Mucosa of stomach (tissue), 1 donor: Measurements from ENCODE around the gene CHRM4.

Source experiments
- H3K27me3 ChIP-seq: one replicate; pipeline ENCODE4 v1.7.0; 2013; ENCODE audit warnings: mild to moderate bottlenecking, low read length; ENCODE audit not compliant: control insufficient read depth, insufficient read depth
- H3K36me3 ChIP-seq: one replicate; pipeline ENCODE4 v1.7.0; 2013; ENCODE audit warnings: low read length; ENCODE audit not compliant: control insufficient read depth, insufficient read depth
- H3K4me1 ChIP-seq: one replicate; pipeline ENCODE4 v1.7.0; 2013; ENCODE audit warnings: mild to moderate bottlenecking, low read length; ENCODE audit not compliant: control insufficient read depth, insufficient read depth
- H3K4me3 ChIP-seq: one replicate; pipeline ENCODE4 v1.7.0; 2013; ENCODE audit warnings: low read length
- H3K9ac ChIP-seq: one replicate; pipeline ENCODE4 v1.7.0; 2013; ENCODE audit warnings: mild to moderate bottlenecking, low read length, moderate library complexity
- H3K9me3 ChIP-seq: one replicate; pipeline ENCODE4 v1.7.0; 2013; ENCODE audit warnings: mild to moderate bottlenecking, low read length, moderate library complexity; ENCODE audit not compliant: control insufficient read depth
- donor health status: Pancreatic carcinoma.

Gene CHRM4

DNA sequence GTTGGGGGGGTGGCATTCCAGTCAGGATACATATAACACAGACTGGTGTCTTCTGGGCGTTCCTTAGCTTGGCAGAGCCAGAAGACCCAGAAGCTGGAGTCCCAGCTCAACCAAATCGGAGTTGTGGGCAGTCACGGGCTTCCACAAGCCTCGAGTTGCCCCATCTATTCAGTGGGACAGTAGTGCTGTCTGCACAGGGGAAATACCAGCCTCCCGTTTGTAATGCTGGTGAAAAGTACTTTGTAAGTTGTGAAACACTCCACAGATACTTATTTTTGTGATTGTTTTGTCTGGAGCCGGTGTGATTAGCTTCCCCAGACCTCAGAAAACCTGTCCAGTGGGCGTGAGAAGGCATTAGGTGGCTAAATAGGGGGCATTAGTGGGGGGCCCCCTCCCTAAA is 30.7 kb downstream of the CHRM4 start:
- H3K4me1 ChIP-seq: peaks cover 51% of the 10 kb centered on the region
- no peak overlapping the region for H3K4me3 ChIP-seq

DNA sequence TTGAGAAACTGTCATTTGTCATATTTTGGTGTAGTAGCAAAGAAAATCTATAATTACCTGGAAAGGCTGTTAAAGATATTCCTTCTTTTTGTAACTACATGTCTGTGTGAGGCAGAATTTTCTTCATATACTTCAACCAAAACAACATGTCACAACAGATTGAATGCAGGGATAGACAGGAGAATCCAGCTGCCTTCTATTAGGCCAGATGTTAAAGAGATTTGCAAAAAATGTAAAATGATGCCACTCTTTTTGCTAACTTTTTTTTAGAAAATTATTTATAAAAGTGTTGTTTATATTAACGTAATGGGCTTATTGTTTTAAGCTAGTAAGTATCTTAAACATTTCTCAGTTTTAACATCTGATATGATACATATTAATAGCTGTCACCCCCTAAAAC is 31.6 kb downstream of the CHRM4 start:
- Histone ChIP-seq H3K27me3 (no peaks in the 10 kb centered on the region), H3K4me3 (no peak overlapping the region), H3K4me1 (peaks cover 51% of the 10 kb centered on the region), H3K36me3 (no peaks in the 10 kb centered on the region), H3K9ac (no peak overlapping the region), H3K9me3 (no peaks in the 10 kb centered on the region)

More for the DNA sequence above, 30.7 kb downstream of the CHRM4 start:
- peak overlapping the region; percentile 53 for H3K9ac ChIP-seq
- no peaks in the 10 kb centered on the region for H3K36me3 ChIP-seq
- no peaks in the 10 kb centered on the region for H3K9me3 ChIP-seq
- H3K27me3 ChIP-seq: no peaks in the 10 kb centered on the region

DNA sequence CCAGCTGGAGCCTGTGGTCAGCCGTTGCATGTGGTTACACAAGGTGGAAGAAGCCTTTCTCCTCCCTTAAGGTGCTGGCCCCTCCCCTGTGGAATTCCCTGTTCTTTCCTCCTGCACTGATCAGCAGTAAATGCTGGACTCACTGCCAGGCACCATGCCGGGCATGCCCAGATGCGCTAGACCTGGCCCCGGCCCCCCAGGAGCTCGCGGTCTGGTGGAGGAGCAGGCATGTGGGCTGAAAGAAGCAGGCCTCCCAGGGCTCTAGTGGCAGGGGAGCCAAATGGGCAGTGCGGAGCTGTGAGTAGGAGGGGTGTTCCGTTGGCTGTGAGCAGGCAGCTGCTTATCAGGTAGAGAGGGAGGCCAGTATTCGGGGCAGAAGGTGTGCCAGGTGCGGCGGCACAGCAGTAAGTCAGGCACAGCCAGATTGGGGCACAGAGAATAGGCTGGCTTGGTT is 34.1 kb downstream of the CHRM4 start:
- no peak overlapping the region for H3K4me3 ChIP-seq
- peaks cover 42% of the 10 kb centered on the region for H3K4me1 ChIP-seq
- H3K9ac ChIP-seq: peak overlapping the region; percentile 26
- no peaks in the 10 kb centered on the region for H3K27me3 ChIP-seq
- H3K36me3 ChIP-seq: no peaks in the 10 kb centered on the region
- no peaks in the 10 kb centered on the region for H3K9me3 ChIP-seq

DNA sequence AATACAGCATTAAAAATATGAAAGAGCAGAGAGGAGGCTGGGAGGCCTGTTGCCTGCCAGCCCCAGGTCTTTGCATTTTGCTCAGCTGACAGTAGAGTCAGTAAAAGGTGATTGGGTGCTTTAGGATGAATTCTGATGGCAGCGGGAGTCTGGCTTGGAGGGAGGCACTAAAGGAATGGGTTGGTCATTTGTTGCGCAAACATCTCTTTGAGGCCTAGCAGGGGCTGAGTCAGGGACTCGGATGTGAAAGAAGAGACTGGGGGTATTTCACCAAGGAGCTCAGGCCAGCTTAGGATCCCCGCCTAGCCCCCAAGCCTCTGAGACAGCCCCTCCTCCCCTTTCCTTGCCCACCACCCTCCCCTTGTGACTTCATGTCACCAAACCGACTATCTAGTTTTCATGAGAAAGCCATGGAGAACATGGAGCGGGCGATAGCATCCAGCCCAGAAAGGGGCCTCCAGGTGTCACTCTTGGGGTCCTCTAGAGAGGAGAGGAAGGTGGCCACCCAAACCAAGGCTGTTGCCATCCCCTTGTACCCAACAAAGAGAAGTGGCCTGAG is 34.6 kb downstream of the CHRM4 start:
- H3K4me3 ChIP-seq: no peak overlapping the region
- H3K4me1 ChIP-seq: peaks cover 42% of the 10 kb centered on the region
- H3K36me3 ChIP-seq: no peaks in the 10 kb centered on the region
- peak overlapping the region; percentile 26 for H3K9ac ChIP-seq
- H3K27me3 ChIP-seq: no peaks in the 10 kb centered on the region
- H3K9me3 ChIP-seq: no peaks in the 10 kb centered on the region

DNA sequence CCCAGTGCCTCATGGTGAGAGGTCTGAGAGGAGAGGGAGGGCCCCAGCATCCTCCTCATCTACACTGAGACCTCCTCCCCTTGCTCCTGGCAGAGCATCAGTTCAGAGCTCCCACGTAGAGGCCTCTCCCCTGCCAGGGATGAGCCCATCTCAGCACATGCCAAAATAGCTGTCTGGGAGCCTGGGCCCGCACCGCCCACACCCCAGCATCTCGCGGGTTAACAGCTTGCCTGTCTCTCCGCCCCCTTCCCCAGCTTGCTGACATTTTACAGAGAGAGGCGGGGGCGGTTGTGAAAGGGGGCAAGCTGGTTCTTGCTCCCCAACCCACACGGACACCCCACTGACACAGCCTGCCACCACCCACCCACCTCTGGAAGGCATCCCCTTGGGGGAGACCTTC is 37.9 kb downstream of the CHRM4 start:
- H3K9me3 ChIP-seq: no peaks in the 10 kb centered on the region
- no peak overlapping the region for H3K9ac ChIP-seq
- H3K4me3 ChIP-seq: no peak overlapping the region
- no peaks in the 10 kb centered on the region for H3K27me3 ChIP-seq
- H3K36me3 ChIP-seq: no peaks in the 10 kb centered on the region
- H3K4me1 ChIP-seq: peaks cover 53% of the 10 kb centered on the region

DNA sequence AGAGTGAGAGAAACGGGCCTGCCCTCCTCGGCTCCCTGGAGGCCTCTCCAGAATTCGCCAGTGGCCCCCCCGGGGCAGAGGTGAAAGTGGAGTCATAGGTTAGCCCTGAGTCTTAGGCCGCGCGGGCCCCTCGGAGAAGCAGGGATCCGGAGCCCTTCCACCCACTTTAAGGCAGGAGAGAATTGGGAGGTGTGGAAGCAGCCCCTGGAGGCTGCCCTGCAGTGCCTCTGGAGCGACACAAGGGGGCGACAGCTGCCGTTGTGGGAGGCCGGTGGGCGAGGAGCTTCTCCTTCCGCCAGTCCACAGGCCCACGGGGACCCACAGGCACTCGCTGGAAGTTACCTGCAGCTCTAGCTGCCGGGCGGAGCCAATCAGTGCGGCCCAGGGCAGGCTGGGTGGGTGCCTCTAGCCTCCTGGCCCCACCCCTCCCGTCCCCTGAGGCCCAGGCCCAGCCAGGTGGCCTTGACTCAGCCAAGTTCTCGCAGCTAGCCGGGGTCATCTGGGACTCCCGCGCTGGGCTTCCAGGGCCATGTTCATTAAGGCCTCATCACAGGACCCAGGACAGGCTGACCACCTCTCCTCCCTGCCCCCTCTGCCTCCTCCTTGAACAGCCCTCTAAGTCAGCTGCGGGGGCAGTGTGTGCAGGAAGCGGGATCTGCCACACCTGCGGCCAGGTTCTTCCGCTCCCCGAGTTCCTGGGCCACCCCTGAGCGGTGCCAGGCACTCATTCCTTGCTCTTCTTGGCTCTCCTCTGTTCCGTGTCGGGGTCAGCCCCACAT is 39.3 kb downstream of the CHRM4 start:
- Histone ChIP-seq H3K36me3 (no peaks in the 10 kb centered on the region), H3K9ac (peak overlapping the region; percentile 58), H3K4me1 (peaks cover 51% of the 10 kb centered on the region), H3K4me3 (no peak overlapping the region), H3K9me3 (no peaks in the 10 kb centered on the region), H3K27me3 (no peaks in the 10 kb centered on the region)

DNA sequence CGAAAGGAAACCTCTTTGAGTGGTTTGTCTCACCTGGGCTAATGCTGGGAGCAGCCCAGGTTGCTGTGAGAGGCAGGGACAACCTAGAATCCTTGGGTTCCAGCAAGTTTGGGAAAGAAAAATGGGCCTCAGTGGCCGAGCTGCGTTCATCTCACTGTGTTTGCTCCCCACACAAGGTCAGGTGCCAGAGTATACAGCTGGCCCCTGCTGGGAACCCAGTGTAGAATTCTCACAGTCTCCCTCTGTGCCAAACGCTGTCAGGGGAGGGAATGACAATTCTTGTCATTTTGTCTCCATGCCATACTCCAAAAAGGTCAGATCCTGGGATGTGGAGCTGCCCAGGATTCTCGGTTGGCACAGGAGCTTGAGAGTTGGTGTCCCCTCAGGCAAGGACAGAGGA is 40.0 kb downstream of the CHRM4 start:
- no peaks in the 10 kb centered on the region for H3K27me3 ChIP-seq
- H3K9ac ChIP-seq: peak overlapping the region; percentile 54
- no peak overlapping the region for H3K4me3 ChIP-seq
- peaks cover 48% of the 10 kb centered on the region for H3K4me1 ChIP-seq
- H3K36me3 ChIP-seq: no peaks in the 10 kb centered on the region
- H3K9me3 ChIP-seq: no peaks in the 10 kb centered on the region

DNA sequence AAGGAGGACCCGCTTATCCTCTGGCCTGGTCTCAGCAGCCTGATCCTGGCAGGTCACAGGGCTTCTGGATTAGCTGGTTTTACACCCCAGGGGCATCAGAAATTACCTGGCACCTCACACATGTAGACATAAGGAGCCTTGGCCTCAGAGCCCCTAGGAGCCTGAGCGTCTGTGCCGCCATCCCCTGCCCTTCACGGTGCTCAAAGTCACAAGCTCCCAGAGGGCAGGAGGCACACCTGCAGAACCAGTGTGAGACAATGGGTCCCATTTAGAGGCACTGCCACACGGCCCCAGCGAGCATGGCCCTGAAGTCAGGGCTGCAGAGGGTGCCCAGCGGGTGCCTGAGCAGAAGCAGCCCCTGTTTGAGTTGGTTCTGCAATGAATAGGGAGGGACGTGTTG is 40.4 kb downstream of the CHRM4 start:
- peaks cover 46% of the 10 kb centered on the region for H3K4me1 ChIP-seq
- H3K9me3 ChIP-seq: no peaks in the 10 kb centered on the region
- no peaks in the 10 kb centered on the region for H3K27me3 ChIP-seq
- no peak overlapping the region for H3K4me3 ChIP-seq
- peak overlapping the region; percentile 5 for H3K9ac ChIP-seq
- no peaks in the 10 kb centered on the region for H3K36me3 ChIP-seq

DNA sequence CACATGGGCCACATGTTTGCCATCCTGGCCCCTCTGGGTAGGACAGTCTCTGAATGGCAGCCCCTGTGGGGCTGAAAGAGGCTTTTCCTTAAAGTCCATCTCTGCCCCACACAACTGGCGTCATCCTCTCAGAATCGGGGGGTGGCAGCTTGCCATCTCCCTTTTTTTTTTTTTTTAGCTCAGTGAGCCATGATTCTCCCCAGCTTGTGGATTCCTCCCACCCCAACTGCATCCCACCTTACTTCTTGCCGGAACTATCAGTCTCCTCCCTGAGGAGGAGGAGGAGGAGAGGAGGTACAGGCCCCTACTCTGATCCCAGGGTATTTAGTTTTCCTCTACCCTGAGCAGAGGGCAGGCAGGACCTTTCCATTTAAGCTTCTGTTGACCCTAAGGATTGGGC is 40.9 kb downstream of the CHRM4 start:
- peak overlapping the region; percentile 5 for H3K9ac ChIP-seq
- H3K4me1 ChIP-seq: peaks cover 46% of the 10 kb centered on the region
- no peaks in the 10 kb centered on the region for H3K9me3 ChIP-seq
- H3K27me3 ChIP-seq: no peaks in the 10 kb centered on the region
- no peak overlapping the region for H3K4me3 ChIP-seq
- H3K36me3 ChIP-seq: no peaks in the 10 kb centered on the region

DNA sequence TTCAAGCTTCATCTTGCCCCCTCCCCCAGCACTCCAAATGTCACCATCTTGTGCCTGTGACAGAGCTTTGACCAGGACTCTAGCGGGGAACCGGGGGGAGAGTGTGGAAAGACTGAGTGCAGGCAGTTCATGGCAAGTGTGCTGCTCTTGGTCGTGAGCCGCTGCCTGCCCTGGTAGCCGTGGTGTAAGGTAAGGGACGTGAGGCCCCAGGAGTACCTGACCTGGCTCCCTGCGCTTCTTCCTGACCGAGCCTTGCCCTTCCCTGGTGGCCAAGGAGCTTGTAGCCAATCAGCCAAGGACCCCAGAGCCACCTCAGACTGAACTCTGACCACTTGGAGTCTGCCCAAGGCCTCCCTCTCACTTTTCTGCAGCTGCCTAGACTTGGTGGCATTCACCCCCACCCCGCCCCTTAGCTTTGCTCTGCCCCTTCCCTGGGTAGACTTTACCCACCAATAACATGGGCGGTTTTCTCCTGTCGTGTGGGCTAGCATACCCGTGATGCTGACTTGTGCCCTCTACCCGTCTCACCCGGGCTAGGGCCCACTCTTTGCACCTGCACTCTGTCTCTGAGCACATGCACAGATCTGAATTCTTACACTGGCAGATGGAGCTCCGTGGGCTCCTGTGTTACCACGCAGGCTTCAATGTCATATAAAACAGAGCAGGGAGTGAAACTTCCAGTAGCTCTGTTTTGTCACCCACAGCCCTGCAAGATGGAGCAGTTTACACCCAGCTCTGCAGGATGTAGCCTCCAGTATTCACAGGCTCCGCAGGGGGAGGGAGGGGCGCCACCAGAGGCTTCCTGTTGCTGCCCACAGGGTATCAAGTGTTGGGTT is 42.8 kb downstream of the CHRM4 start:
- Histone ChIP-seq H3K27me3 (no peaks in the 10 kb centered on the region), H3K36me3 (no peaks in the 10 kb centered on the region), H3K4me3 (peak overlapping the region; percentile 69), H3K9me3 (no peaks in the 10 kb centered on the region), H3K9ac (peak overlapping the region; percentile 75), H3K4me1 (peaks cover 46% of the 10 kb centered on the region)

DNA sequence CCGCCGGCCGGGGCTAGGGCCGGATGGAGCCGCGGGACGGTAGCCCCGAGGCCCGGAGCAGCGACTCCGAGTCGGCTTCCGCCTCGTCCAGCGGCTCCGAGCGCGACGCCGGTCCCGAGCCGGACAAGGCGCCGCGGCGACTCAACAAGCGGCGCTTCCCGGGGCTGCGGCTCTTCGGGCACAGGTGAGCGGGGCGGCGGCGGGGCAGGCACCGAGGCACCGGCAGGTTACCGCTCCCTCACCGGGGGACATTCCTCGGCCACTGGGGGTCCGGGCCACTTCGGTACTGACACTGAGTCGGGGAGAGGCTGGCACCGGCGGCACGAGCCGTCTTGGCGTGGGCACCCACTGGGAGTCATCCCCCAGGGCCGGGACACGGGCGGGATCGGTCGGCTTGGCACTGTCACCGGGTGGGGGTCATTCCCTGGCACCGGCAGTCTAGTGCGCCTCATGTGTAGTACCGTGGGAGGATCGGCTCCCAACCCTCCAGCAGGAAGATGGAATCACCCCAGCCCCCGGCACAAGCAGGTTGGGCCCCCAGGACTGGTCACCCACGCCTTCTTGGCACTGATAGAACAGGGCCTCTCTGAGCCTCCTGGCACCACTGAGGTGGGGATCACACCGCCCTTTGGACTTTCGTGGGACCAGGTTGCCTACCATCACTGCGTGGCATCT is 43.8 kb downstream of the CHRM4 start:
- Histone ChIP-seq H3K4me3 (peak overlapping the region; percentile 69), H3K4me1 (peaks cover 44% of the 10 kb centered on the region), H3K9ac (peak overlapping the region; percentile 75), H3K36me3 (no peaks in the 10 kb centered on the region), H3K9me3 (no peaks in the 10 kb centered on the region), H3K27me3 (no peaks in the 10 kb centered on the region)
